ENCODE measurements around the gene MPP2. TPM values are rescaled to one million over a fixed set of nuclear protein-coding genes. Genes with fewer than 3 reads are reported as not detected.

MPP2 gene
- total and polyA plus RNA-seq, 2 of the 13 experiments (the other 11 are each of a cell fraction or from before 2014, with no cell fraction given), result 0.20 to 1.7 TPM

- Histone ChIP-seq H4K20me1 (ENCODE audit: insufficient read depth, low read length) (no peaks in the 10 kb centered on the region), H3K4me3 (replicated peaks in 1 of 3; ENCODE audit: insufficient read depth in 1 of 3, low read depth in 2 of 3, low read length in 3 of 3) (no peak overlapping the region), H3K36me3 (replicated peaks in 1 of 2; ENCODE audit: control insufficient read depth in 1 of 2, insufficient read depth in 2 of 2, low read length in 2 of 2) (no peaks in the 10 kb centered on the region), H3K4me1 (ENCODE audit: insufficient read depth, low read length) (no peaks in the 10 kb centered on the region), H3K4me2 (ENCODE audit: low read depth, low read length) (no peak overlapping the region), H3K79me2 (ENCODE audit: insufficient read depth, low read length) (no peaks in the 10 kb centered on the region), H3K27me3 (ENCODE audit: control insufficient read depth in 1 of 2, insufficient read depth in 2 of 2, low read length in 2 of 2) (peaks cover 7 to 53% of the 10 kb centered on the region in 2 experiments; a peak in 4 of 5 replicates), H2AFZ (ENCODE audit: low read length) (no peak overlapping the region), H3K27ac (ENCODE audit: extremely low read length, insufficient read depth, low read length) (no peak overlapping the region), H3K9me3 (ENCODE audit: low read length) (no peaks in the 10 kb centered on the region), H3K9ac (ENCODE audit: insufficient read depth, low read depth, low read length) (no peak overlapping the region)
- ATAC-seq, result no peak
- intact Hi-C loops (cut with micrococcal nuclease; ENCODE audit: unreplicated experiment) (no loop called here), in situ Hi-C loops (cut with HindIII; ENCODE audit: extremely low pct_ligation_motif_present, low pct_unique_long_range_greater_than_20kb) (no loop called here)
- WGBS (ENCODE audit: low lambda C conversion rate), result 76% methylated on average over 13 of the region's 13 CpGs
- DNase-seq (ENCODE audit: low spot score), result no peak
- TF ChIP-seq TAF15 (IDR thresholded peaks at IDR 0.05; ENCODE audit: low read depth, low read length, poor library complexity, severe bottlenecking) (no peak), ZFY (CRISPR knock-in tag; IDR thresholded peaks at IDR 0.05) (no peak), KDM2A (CRISPR knock-in tag; IDR thresholded peaks at IDR 0.05; ENCODE audit: borderline replicate concordance, low read depth) (0 out of 2 replicates have a peak, but pooled peaks have one; percentile 7), ZNF552 (CRISPR knock-in tag; IDR thresholded peaks at IDR 0.05; ENCODE audit: borderline replicate concordance) (no peak), HNF1B (CRISPR knock-in tag; IDR thresholded peaks at IDR 0.05) (0 out of 2 replicates have a peak, but pooled peaks have one; percentile 6), ZNF770 (CRISPR knock-in tag; IDR thresholded peaks at IDR 0.05) (peak; percentile 40; the same call in 1 of the 2 replicates), SAFB2 (CRISPR knock-in tag; IDR thresholded peaks at IDR 0.05; ENCODE audit: borderline replicate concordance, low read depth) (no peak), ZNF790 (CRISPR knock-in tag; IDR thresholded peaks at IDR 0.05; ENCODE audit: borderline replicate concordance) (peak; percentile 19; the same call in 1 of the 2 replicates), SIX4 (CRISPR knock-in tag; IDR thresholded peaks at IDR 0.05) (no peak), ZNF501 (CRISPR knock-in tag; IDR thresholded peaks at IDR 0.05) (peak; percentile 14; the same call in 1 of the 2 replicates), RFX1 (IDR thresholded peaks at IDR 0.05) (no peak), THRA (CRISPR knock-in tag; IDR thresholded peaks at IDR 0.05; ENCODE audit: borderline replicate concordance) (no peak)
- TF ChIP-seq, protein P1, sequence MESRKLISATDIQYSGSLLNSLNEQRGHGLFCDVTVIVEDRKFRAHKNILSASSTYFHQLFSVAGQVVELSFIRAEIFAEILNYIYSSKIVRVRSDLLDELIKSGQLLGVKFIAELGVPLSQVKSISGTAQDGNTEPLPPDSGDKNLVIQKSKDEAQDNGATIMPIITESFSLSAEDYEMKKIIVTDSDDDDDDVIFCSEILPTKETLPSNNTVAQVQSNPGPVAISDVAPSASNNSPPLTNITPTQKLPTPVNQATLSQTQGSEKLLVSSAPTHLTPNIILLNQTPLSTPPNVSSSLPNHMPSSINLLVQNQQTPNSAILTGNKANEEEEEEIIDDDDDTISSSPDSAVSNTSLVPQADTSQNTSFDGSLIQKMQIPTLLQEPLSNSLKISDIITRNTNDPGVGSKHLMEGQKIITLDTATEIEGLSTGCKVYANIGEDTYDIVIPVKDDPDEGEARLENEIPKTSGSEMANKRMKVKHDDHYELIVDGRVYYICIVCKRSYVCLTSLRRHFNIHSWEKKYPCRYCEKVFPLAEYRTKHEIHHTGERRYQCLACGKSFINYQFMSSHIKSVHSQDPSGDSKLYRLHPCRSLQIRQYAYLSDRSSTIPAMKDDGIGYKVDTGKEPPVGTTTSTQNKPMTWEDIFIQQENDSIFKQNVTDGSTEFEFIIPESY (CRISPR knock-in tag; IDR thresholded peaks at IDR 0.05), result peak; percentile 16; the same call in 1 of the 2 replicates
- FAIRE-seq, result no peak
- ChIA-PET POLR2A (no interaction called here), CTCF (ENCODE audit: low intra/inter-chr PET ratio, low total read pairs) (no interaction called here)
- BruUV-seq (replicated peaks), result no TSS peak
These were observed 10.7 kb upstream of the MPP2 start for GRCh38 chr17:43918026-43918389.

All from HepG2 (cell line).